ENCODE data around the gene GNPTG. TPM values are rescaled to one million over a fixed set of nuclear protein-coding genes. Genes with fewer than 3 reads are reported as not detected.
A peak's percentile ranks its signal among the peaks of the same experiment; 100 is the strongest.

GNPTG gene
- total and polyA plus RNA-seq, 9 of the 15 experiments (the other 6 are each of a cell fraction or from before 2014, with no cell fraction given): 0.69 to 33.3 (median 13.6) TPM

- no peak overlapping the region for H3K4me3 ChIP-seq
- ChIA-PET POLR2A (interaction anchor here (0.6 to 2.2 kb wide), 3 partner anchors 9 to 13 kb away, joined by 3 to 8 read pairs (median 4); no protein-coding TSS in a partner anchor), CTCF (ENCODE audit: low intra/inter-chr PET ratio) (no interaction called here)
- in situ Hi-C loops (cut with MboI) (no loop called here), intact Hi-C loops (cut with micrococcal nuclease) (no loop called here)
- no peak overlapping the region for H3K27ac ChIP-seq (ENCODE audit: extremely low read depth, low read depth, low read length)
- no peak overlapping the region for H3K9ac ChIP-seq (ENCODE audit: insufficient read depth in 1 of 2, low read depth in 2 of 2, low read length in 2 of 2)
- no peaks in the 10 kb centered on the region for H3K79me2 ChIP-seq (ENCODE audit: control insufficient read depth, insufficient read depth, low read length)
- WGBS (ENCODE audit: insufficient coverage, low coverage, missing lambda C conversion rate): 89% methylated on average over 18 of the region's 22 CpGs
- no peak overlapping the region for H3K4me2 ChIP-seq (ENCODE audit: insufficient read depth, low read length)
- DNase-seq (ENCODE audit: extremely low read depth in 1 of 4, low spot score in 3 of 4) (no peak), FAIRE-seq (no peak), ATAC-seq (no peak)
- H3K4me1 ChIP-seq (replicated peaks in 1 of 2; ENCODE audit: control insufficient read depth in 2 of 2, insufficient read depth in 2 of 2, low read length in 2 of 2): peaks cover 0 to 33% of the 10 kb centered on the region in 2 experiments; a peak in 2 of 5 replicates
- TF ChIP-seq MED1 (CRISPR knock-in tag; IDR thresholded peaks at IDR 0.05; ENCODE audit: borderline replicate concordance) (no peak), POLR2G (IDR thresholded peaks at IDR 0.05; ENCODE audit: low read depth, low read length) (peak; percentile 30; the same call in 1 of the 2 replicates)
- no peak overlapping the region for H2AFZ ChIP-seq (ENCODE audit: low read depth, low read length)
- H3K9me1 ChIP-seq (ENCODE audit: control insufficient read depth, insufficient read depth, low read length): no peaks in the 10 kb centered on the region
- H3K27me3 ChIP-seq (ENCODE audit: control insufficient read depth in 2 of 2, insufficient read depth in 2 of 2, low read length in 2 of 2): no peaks in the 10 kb centered on the region
- H3K36me3 ChIP-seq (ENCODE audit: control insufficient read depth, insufficient read depth, low read length): peaks cover 53% of the 10 kb centered on the region
- H3K9me3 ChIP-seq (replicated peaks; ENCODE audit: control insufficient read depth, insufficient read depth, low read depth, low read length): no peaks in the 10 kb centered on the region
- no TSS peak for BruUV-seq (replicated peaks)
- H4K20me1 ChIP-seq (replicated peaks; ENCODE audit: control insufficient read depth, insufficient read depth, low read length): no peaks in the 10 kb centered on the region
Observed at GRCh38 chr16:1324286-1324826, 27.4 kb upstream of the GNPTG start.

- intact Hi-C loops (cut with micrococcal nuclease) (no loop called here), in situ Hi-C loops (cut with MboI) (no loop called here)
- DNase-seq (ENCODE audit: extremely low read depth in 1 of 4, low spot score in 3 of 4) (no peak), ATAC-seq (peak; percentile 9; the same call in 1 of the 3 replicates), FAIRE-seq (no peak)
- 88% methylated on average over 11 of the region's 15 CpGs for WGBS (ENCODE audit: insufficient coverage, low coverage, missing lambda C conversion rate)
- ChIA-PET CTCF (ENCODE audit: low intra/inter-chr PET ratio) (no interaction called here), POLR2A (interaction anchor here (2.2 kb wide), 1 partner anchor 9 kb away, joined by 8 read pairs; no protein-coding TSS in a partner anchor)
- Histone ChIP-seq H3K79me2 (ENCODE audit: control insufficient read depth, insufficient read depth, low read length) (no peaks in the 10 kb centered on the region), H3K9me1 (ENCODE audit: control insufficient read depth, insufficient read depth, low read length) (no peaks in the 10 kb centered on the region), H3K36me3 (ENCODE audit: control insufficient read depth, insufficient read depth, low read length) (peaks cover 44% of the 10 kb centered on the region), H3K27me3 (ENCODE audit: control insufficient read depth in 2 of 2, insufficient read depth in 2 of 2, low read length in 2 of 2) (no peaks in the 10 kb centered on the region), H2AFZ (ENCODE audit: low read depth, low read length) (no peak overlapping the region), H4K20me1 (replicated peaks; ENCODE audit: control insufficient read depth, insufficient read depth, low read length) (no peaks in the 10 kb centered on the region), H3K4me3 (no peak overlapping the region), H3K27ac (ENCODE audit: extremely low read depth, low read depth, low read length) (no peak overlapping the region), H3K9ac (ENCODE audit: insufficient read depth in 1 of 2, low read depth in 2 of 2, low read length in 2 of 2) (no peak overlapping the region), H3K9me3 (replicated peaks; ENCODE audit: control insufficient read depth, insufficient read depth, low read depth, low read length) (0 out of 2 replicates have a peak, but pooled peaks cover under 1% of the 10 kb centered on the region), H3K4me1 (replicated peaks in 1 of 2; ENCODE audit: control insufficient read depth in 2 of 2, insufficient read depth in 2 of 2, low read length in 2 of 2) (peaks cover 0 to 37% of the 10 kb centered on the region in 2 experiments; a peak in 2 of 5 replicates), H3K4me2 (ENCODE audit: insufficient read depth, low read length) (no peak overlapping the region)
- BruUV-seq (replicated peaks): no TSS peak
- TF ChIP-seq CUX1 (CRISPR knock-in tag; IDR thresholded peaks at IDR 0.05) (no peak), ZNF197 (CRISPR knock-in tag; IDR thresholded peaks at IDR 0.05; ENCODE audit: low read depth) (no peak), HMBOX1 (IDR thresholded peaks at IDR 0.05) (no peak)
Observed at GRCh38 chr16:1325261-1325660, 26.5 kb upstream of the GNPTG start.
